Mammary microvascular endothelial cell (primary cell): ENCODE results near the gene SAMD4A. TPM values are rescaled to one million over a fixed set of nuclear protein-coding genes. Genes with fewer than 3 reads are reported as not detected.

Source experiments
- total RNA-seq: library from RNA; depleted of rRNA; stranded (reverse); fragments of >200 nt; gene quantifications from 2 replicates; pipeline ENCODE4 v1.2.3, GENCODE V29; 2015

Gene SAMD4A, protein sequence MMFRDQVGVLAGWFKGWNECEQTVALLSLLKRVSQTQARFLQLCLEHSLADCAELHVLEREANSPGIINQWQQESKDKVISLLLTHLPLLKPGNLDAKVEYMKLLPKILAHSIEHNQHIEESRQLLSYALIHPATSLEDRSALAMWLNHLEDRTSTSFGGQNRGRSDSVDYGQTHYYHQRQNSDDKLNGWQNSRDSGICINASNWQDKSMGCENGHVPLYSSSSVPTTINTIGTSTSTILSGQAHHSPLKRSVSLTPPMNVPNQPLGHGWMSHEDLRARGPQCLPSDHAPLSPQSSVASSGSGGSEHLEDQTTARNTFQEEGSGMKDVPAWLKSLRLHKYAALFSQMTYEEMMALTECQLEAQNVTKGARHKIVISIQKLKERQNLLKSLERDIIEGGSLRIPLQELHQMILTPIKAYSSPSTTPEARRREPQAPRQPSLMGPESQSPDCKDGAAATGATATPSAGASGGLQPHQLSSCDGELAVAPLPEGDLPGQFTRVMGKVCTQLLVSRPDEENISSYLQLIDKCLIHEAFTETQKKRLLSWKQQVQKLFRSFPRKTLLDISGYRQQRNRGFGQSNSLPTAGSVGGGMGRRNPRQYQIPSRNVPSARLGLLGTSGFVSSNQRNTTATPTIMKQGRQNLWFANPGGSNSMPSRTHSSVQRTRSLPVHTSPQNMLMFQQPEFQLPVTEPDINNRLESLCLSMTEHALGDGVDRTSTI
- 45.6 and 50.7 TPM in 2 replicates for total RNA-seq

DNA sequence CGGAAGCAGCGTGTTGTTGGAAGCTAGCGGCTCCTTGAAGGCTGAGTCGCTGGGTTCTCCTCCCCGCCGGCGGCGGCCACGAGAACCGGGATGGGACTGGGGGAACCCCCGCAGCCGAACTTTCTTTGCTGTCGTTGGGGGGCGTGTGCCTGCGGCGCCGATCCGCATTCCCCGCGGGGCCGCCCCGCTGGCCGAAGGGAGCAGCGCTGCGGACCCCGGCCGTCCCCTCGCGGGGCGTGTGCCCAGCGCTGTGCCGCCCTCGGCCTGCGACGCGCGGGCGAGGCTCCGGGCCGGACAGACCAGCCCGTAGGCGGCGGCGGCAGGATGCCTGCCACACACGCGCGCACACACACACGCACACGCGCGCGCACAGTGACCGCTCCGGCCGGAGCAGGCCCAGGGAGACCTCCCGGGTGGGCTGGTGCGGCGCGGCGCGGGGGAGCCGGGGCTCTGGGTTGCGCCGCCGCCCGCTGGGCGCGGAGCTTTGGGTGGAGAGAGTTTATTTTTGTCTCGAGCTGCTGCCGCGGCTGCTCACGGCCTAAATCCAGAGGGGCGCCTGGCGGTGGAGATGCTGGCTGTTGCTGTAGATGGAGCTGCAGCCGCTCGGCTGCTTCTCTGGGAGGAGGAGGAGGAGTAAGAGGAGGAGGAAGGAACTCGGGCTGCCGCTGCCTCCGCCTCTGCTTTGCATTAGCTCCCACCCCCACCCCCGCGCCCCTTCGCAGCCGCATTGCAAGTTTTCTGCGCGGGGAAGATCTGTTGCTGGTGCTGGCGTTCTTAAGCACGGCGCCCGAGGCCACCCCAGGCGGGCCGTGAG lies at the start of gene SAMD4A:
SAMD4A (plus strand) TSS at position 719 of the 814 bp plus-strand sequence. CDS start 789 bp downstream, outside the sequence.

Other genes starting within 250 kb of the SAMD4A start
- gene CDKN3, start 170.1 kb upstream of the SAMD4A start, total RNA-seq: 67.5 and 85.0 TPM in 2 replicates
- gene CNIH1, start 125.8 kb upstream of the SAMD4A start, total RNA-seq: 171 and 179 TPM in 2 replicates
- gene GMFB, start 78.1 kb upstream of the SAMD4A start, total RNA-seq: 32.8 and 38.0 TPM in 2 replicates
- gene CGRRF1, start 57.2 kb upstream of the SAMD4A start, total RNA-seq: 11.0 and 12.1 TPM in 2 replicates